Right lobe of liver (tissue), 6 donors: ENCODE results near the gene NUP42. TPM values are rescaled to one million over a fixed set of nuclear protein-coding genes. Genes with fewer than 3 reads are reported as not detected.

Experiments
- ATAC-seq, 4 donors: fragments of 200-7000 bp; cut with Tn5 transposase; one replicate each; pipeline ENCODE4 v1.9.1; 2020; ENCODE audit warnings: mild to moderate bottlenecking in 4 of 4, moderate library complexity in 4 of 4
- DNase-seq, 3 donors: peaks; one replicate each; pipeline ENCODE4 v3.0.0-alpha.2; 2020
- H3K27ac ChIP-seq, 3 donors: fragments of 200-600 bp; one replicate each; pipeline ENCODE4 v1.8.0; 2022
- H3K27me3 ChIP-seq, 2 donors: fragments of 200-600 bp; one replicate each; pipeline ENCODE4 v1.8.0; 2022
- H3K36me3 ChIP-seq, 4 donors: fragments of 200-600 bp; sonication (generic) in 1 of 4; one replicate each; pipeline versions ENCODE4 v1.5.1 to v1.8.0; 2017 to 2022; ENCODE audit warnings: control low read depth in 1 of 4
- H3K4me1 ChIP-seq, 4 donors: fragments of 200-600 bp; sonication (generic) in 1 of 4; one replicate each; pipeline versions ENCODE4 v1.5.1 to v1.8.0; 2017 to 2022; ENCODE audit warnings: control low read depth in 1 of 4
- H3K4me3 ChIP-seq, 3 donors: fragments of 200-600 bp; one replicate each; pipeline ENCODE4 v1.8.0; 2022
- H3K9me3 ChIP-seq, 4 donors: fragments of 200-600 bp; sonication (generic) in 1 of 4; one replicate each; pipeline versions ENCODE4 v1.5.1 to v1.8.0; 2017 to 2022; ENCODE audit warnings: control low read depth in 1 of 4
- POLR2A ChIP-seq: fragments of 450-650 bp; IDR thresholded peaks from one replicate; pipeline ENCODE4 v1.6.1; 2017; ENCODE audit warnings: antibody characterized with exemption, mild to moderate bottlenecking
- WGBS: methylation state at CpG from one replicate; pipeline ENCODE4 v1.1.6; 2018; ENCODE audit warnings: low coverage, low lambda C conversion rate; ENCODE audit not compliant: insufficient coverage; ENCODE audit errors: missing lambda C conversion rate; 5-methylcytosine and 5-hydroxymethylcytosine counted together
- intact Hi-C, 2 donors: fragments of 100-400 bp; cut with DNase I; formaldehyde crosslinking; loops; one replicate each; pipeline versions ENCODE4 v1.11.2 to v1.14.1; 2022
- total RNA-seq, 6 experiments: library from RNA; depleted of rRNA in 2 of 6; stranded (reverse); fragments of >200 nt in 2 of 6; fragmentation: NEBNext Ultra II Directional in 3 of 6; extraction: Animal tissue kit (Norgen Biotek cat#: 25700) in 3 of 6; gene quantifications; one replicate each; pipeline versions ENCODE4 v1.1.0 to v1.2.4, GENCODE V29; 2016 to 2023
- TF ChIP-seq, protein P1 (sequence below), 4 donors: fragments of 200-600 bp in 3 of 4; fragments of 450-650 bp in 1 of 4; IDR thresholded peaks; one replicate each; pipeline versions ENCODE4 v1.5.1 to v1.8.0; 2016 to 2022; ENCODE audit warnings: antibody characterized with exemption in 4 of 4, mild to moderate bottlenecking in 2 of 4
- donor health status: DM: no; HTN: yes; CAD: no.
- donor health status: DM: no; HTN: no; CAD: no.
- donor health status: DM: no; HTN: no; CAD: no.
- donor health status: DM: no; HTN: yes; CAD: no.
- donor health status: DM: no; HTN: yes; CAD: no.

Gene NUP42
- total RNA-seq, 6 experiments from 2014 or later: 13.0 to 45.6 (median 15.5) TPM

DNA sequence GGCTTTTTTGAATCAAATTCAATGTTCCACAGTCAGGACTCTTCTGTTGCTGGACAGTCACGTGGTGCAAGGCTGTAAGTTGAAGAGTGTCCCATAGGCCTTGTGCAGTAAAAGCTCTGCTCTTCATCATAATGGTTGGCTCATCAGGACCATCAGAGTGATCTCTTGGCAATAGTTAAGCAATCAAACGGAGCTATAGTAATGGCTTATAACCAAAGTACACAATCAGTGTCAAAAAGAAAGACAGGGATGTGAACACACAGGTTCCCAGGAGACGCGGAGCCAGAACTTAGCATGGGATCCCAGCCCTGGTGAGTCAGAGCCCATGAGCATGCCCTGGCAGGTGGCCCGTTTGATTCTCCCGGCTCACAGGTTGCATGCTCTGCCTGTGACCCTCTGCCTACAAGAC lies 54.0 kb downstream of the NUP42 start:
- no peaks in the 10 kb centered on the region for H3K9me3 ChIP-seq
- no peaks in the 10 kb centered on the region for H3K36me3 ChIP-seq
- no peaks in the 10 kb centered on the region for H3K4me1 ChIP-seq
- TF ChIP-seq, protein P1, sequence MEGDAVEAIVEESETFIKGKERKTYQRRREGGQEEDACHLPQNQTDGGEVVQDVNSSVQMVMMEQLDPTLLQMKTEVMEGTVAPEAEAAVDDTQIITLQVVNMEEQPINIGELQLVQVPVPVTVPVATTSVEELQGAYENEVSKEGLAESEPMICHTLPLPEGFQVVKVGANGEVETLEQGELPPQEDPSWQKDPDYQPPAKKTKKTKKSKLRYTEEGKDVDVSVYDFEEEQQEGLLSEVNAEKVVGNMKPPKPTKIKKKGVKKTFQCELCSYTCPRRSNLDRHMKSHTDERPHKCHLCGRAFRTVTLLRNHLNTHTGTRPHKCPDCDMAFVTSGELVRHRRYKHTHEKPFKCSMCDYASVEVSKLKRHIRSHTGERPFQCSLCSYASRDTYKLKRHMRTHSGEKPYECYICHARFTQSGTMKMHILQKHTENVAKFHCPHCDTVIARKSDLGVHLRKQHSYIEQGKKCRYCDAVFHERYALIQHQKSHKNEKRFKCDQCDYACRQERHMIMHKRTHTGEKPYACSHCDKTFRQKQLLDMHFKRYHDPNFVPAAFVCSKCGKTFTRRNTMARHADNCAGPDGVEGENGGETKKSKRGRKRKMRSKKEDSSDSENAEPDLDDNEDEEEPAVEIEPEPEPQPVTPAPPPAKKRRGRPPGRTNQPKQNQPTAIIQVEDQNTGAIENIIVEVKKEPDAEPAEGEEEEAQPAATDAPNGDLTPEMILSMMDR (IDR thresholded peaks at IDR 0.05): no peak
- TF ChIP-seq POLR2A: no peak
- intact Hi-C loops: no loop called here
- peak in 1 of 3 donors; percentile 78 for DNase-seq
- no peaks in the 10 kb centered on the region for H3K27me3 ChIP-seq
- H3K4me3 ChIP-seq: no peak overlapping the region
- peak in 3 of 4 donors; percentile 26 to 98 (median 52) for ATAC-seq
- 34% methylated on average over 5 of the region's 6 CpGs for WGBS
- H3K27ac ChIP-seq: no peak overlapping the region

DNA sequence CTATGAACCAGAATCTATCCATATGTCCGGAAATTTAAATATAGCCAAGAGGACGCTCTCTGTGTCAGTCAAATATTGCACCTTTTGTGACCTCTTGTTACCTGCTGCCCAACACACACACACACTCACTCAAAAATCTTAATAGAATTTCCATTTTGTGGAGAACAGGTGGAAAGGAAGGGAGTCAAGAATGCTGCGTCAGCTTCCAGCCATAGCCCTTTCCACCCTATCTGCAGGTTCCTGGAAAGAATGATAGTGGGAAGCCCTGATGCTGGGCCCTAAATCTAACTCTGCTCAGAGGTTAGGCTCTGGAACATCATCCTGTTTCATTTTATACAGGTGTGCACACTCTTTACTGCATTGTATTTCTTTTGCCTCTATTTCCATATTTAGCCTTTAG lies 55.2 kb downstream of the NUP42 start:
- no peak for ATAC-seq
- WGBS: 89% methylated on average over 3 of the region's 3 CpGs
- H3K36me3 ChIP-seq: no peaks in the 10 kb centered on the region
- H3K27me3 ChIP-seq: no peaks in the 10 kb centered on the region
- intact Hi-C loops: no loop called here
- H3K4me3 ChIP-seq: no peak overlapping the region
- no peak for DNase-seq
- no peaks in the 10 kb centered on the region for H3K4me1 ChIP-seq
- H3K27ac ChIP-seq: no peak overlapping the region
- no peak for TF ChIP-seq POLR2A
- TF ChIP-seq, protein P1 (IDR thresholded peaks at IDR 0.05): no peak
- no peaks in the 10 kb centered on the region for H3K9me3 ChIP-seq

DNA sequence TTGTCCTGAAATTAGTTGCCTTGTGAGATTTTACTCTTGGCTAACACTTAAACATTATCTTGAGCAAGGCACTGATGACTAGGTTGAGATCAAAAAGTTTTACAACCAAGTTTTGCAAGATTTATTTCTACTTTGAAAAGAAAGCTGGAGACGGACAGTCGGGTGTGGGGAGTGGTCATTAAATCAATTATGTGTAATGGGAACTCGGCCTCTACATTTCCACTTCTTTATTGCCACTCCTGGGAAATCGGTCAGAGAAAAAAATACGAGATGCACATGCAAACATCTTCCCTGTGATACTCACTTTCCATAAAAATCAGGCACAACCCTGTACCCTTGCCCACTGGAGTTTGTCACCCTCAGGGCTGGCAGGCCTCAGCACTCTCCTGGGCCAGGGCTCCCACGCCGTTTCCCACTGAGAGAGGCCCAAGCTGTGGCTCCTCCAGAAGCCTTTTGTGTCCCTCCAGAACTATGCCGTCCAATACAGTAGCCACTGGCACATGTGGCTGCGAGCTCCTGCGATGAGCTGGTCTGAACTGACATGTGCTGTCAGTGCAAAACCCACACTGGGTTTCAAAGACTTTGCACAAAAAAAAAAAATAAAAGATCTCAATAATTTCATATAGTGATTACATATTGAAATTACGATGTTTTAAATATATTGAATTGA lies 57.3 kb downstream of the NUP42 start:
- no peaks in the 10 kb centered on the region for H3K36me3 ChIP-seq
- H3K4me1 ChIP-seq: no peaks in the 10 kb centered on the region
- H3K9me3 ChIP-seq: no peaks in the 10 kb centered on the region
- no peak overlapping the region for H3K27ac ChIP-seq
- DNase-seq (no peak), ATAC-seq (no peak)
- no peaks in the 10 kb centered on the region for H3K27me3 ChIP-seq
- no peak overlapping the region for H3K4me3 ChIP-seq
- intact Hi-C loops: no loop called here
- no peak for TF ChIP-seq POLR2A
- TF ChIP-seq, protein P1 (IDR thresholded peaks at IDR 0.05): no peak
- WGBS: 87% methylated on average over 11 of the region's 11 CpGs

DNA sequence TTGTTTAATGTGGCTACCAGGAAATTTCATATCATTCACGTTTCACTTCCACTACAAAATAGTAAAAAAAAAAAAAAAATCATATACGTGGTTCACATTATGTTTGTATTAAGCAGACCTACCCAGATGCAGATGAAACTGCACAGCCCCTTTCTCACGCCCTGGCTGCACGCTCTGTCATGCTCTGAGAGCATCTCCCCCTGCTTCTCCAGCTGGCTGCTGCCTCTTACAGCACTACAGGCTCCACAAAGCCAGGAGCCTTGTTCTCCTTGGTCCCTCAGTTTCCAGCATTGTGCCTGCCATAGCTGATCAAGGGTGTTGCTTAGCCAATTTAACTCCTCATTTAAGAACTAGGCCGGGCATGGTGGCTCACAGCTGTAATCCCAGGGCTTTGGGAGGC lies 57.9 kb downstream of the NUP42 start:
- no peaks in the 10 kb centered on the region for H3K36me3 ChIP-seq
- intact Hi-C loops: no loop called here
- 62% methylated on average over 5 of the region's 5 CpGs for WGBS

More for the DNA sequence above, 57.9 kb downstream of the NUP42 start:
- Histone ChIP-seq H3K4me3 (no peak overlapping the region), H3K9me3 (no peaks in the 10 kb centered on the region), H3K4me1 (no peaks in the 10 kb centered on the region), H3K27ac (no peak overlapping the region), H3K27me3 (no peaks in the 10 kb centered on the region)
- no peak for TF ChIP-seq POLR2A
- TF ChIP-seq, protein P1 (IDR thresholded peaks at IDR 0.05): no peak
- no peak for DNase-seq
- ATAC-seq: no peak
